CD4-positive, alpha-beta T cell treated with Interleukin-12 subunit alpha and Interleukin-12 subunit beta, for 1 hour (primary cell): ENCODE results near the gene TTC31.

Source experiments
- DNase-seq: peaks from one replicate; pipeline ENCODE4 v3.0.0-alpha.2; 2020

TTC31 gene

GRCh38 chr2:74527741-74528140 lies 44.9 kb downstream of the TTC31 start:
- no peak for DNase-seq

GRCh38 chr2:74528600-74529356 lies 45.9 kb downstream of the TTC31 start:
- DNase-seq, result peak; percentile 28

GRCh38 chr2:74529357-74530238 lies 46.7 kb downstream of the TTC31 start, which contains the start of the genes AUP1 and HTRA2:
Gene AUP1, minus strand, starts transcription at chr2:74529706. Its CDS starts 77 bp downstream, at chr2:74529629.
Gene HTRA2, plus strand, starts transcription at chr2:74529933. Its CDS starts 74 bp downstream, at chr2:74530007.
- peak; percentile 90 for DNase-seq

GRCh38 chr2:74530239-74531187 lies 47.6 kb downstream of the TTC31 start:
- DNase-seq, result peak; percentile 70

GRCh38 chr2:74531666-74532065 lies 48.8 kb downstream of the TTC31 start:
- no peak for DNase-seq

- DNase-seq, result peak; percentile 64
Observed at GRCh38 chr2:74532222-74532621, 49.3 kb downstream of the TTC31 start.

- no peak for DNase-seq
Observed at GRCh38 chr2:74533464-74533863, 50.6 kb downstream of the TTC31 start.

- no peak for DNase-seq
Observed at GRCh38 chr2:74534411-74534810, 51.5 kb downstream of the TTC31 start.

- DNase-seq, result no peak
Observed at GRCh38 chr2:74535440-74535965, 52.6 kb downstream of the TTC31 start.

GRCh38 chr2:74536166-74536950 lies 53.5 kb downstream of the TTC31 start:
- no peak for DNase-seq

GRCh38 chr2:74537140-74537539 lies 54.3 kb downstream of the TTC31 start:
- DNase-seq, result no peak

- no peak for DNase-seq
Observed at GRCh38 chr2:74538881-74539339, 56.0 kb downstream of the TTC31 start.

- no peak for DNase-seq
Observed at GRCh38 chr2:74540291-74540690, 57.4 kb downstream of the TTC31 start.

- no peak for DNase-seq
Observed at GRCh38 chr2:74542978-74543377, 60.1 kb downstream of the TTC31 start.
